GM21390 (cell line): ENCODE results near the gene MARCHF5.
A peak's percentile ranks its signal among the peaks of the same experiment; 100 is the strongest.

Experiments used
- ATAC-seq: cut with Tn5 transposase; IDR thresholded peaks from one replicate; pipeline ENCODE4 v1.9.1; 2021; ENCODE audit not compliant: unreplicated experiment

Gene MARCHF5, protein sequence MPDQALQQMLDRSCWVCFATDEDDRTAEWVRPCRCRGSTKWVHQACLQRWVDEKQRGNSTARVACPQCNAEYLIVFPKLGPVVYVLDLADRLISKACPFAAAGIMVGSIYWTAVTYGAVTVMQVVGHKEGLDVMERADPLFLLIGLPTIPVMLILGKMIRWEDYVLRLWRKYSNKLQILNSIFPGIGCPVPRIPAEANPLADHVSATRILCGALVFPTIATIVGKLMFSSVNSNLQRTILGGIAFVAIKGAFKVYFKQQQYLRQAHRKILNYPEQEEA

GRCh38 chr10:92290837-92291615 lies at the start of gene MARCHF5, which contains the start of gene CPEB3:
Gene MARCHF5 (plus strand): TSS chr10:92291167. CDS start chr10:92291495, 328 bp downstream.
Gene CPEB3 (minus strand): TSS chr10:92291078. CDS start chr10:92240350, 50,728 bp downstream.
- ATAC-seq: peak; percentile 98

- no peak for ATAC-seq
Observed at GRCh38 chr10:92241501-92241900, 49.5 kb upstream of the MARCHF5 start.

DNA sequence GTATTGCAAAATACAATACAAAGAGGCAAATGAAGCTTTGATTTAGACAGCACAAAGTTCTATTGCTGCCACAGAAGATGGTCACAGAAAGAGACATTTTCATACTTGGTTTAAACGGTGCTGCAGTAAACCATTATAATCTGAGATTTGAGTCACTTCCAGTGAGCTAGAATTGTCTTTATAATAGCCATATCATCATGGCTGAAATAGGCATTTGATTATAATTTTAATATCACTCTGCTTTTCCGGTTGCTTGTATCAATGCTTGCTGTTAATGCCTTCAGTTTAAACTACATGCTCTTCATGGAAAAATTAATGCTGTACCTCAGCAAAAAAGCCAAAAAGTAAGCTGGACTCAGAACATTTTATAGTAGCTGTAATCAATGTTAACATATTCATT lies 48.6 kb upstream of the MARCHF5 start:
- no peak for ATAC-seq

DNA sequence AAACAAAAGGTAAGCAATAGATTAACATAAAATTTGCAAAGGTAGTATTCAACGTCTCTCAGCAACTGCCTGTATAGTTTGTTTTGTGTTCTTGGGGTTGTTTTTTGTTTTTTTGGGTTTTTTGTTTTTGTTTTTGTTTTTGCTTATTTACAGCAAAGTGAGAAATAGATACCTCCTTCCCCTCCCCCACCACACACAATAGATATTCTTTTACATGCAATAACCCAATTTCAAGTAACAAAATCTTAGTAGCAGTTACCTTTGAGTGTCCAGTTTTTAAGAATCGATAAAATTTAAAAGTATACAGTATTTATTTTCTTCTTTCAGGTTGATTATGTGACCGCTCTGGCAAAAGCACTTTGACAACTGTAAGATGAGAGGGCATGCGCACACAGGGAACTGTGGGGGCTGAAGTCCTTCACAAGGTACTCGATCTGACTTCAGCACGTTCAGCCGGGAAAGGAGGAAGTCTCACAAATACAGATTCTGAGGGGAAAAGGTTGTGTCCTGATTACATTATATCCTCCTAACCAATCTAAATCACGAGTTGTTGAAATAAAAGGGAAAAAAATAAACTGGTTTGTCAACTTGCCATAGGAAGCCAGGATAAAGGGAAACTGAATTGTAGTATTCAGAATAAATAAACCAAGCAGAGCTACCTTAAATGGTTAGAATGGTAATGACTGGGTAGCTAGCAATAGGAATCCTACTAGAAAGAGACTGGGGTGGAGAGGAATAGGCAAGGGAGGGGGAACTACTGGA lies 47.9 kb upstream of the MARCHF5 start:
- ATAC-seq: no peak

GRCh38 chr10:92244796-92245195 lies 46.2 kb upstream of the MARCHF5 start:
- ATAC-seq: peak; percentile 59

GRCh38 chr10:92248566-92248965 lies 42.4 kb upstream of the MARCHF5 start:
- no peak for ATAC-seq

GRCh38 chr10:92263396-92263795 lies 27.6 kb upstream of the MARCHF5 start:
- no peak for ATAC-seq

GRCh38 chr10:92264249-92264648 lies 26.7 kb upstream of the MARCHF5 start:
- no peak for ATAC-seq

GRCh38 chr10:92265687-92266258 lies 25.2 kb upstream of the MARCHF5 start:
- ATAC-seq: no peak

GRCh38 chr10:92267343-92267742 lies 23.6 kb upstream of the MARCHF5 start:
- no peak for ATAC-seq

DNA sequence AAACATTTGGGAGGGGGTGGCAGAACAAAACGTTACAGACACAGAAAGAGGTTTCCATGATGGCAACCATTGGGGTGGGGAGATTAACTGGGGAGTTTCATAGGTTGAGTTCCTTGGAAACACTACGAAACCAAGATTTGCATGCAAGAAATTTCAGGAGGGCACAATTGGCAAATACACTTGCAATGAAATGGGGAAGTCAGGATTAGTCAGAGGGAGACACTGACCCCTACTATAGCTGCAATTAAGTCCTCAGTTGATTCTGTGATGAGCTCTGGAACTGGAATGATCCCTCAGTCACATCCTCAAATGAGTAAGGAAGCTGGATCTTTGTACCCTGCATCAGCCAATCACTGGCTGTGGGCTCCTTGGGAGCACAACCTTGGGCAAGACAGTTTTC lies 22.2 kb upstream of the MARCHF5 start:
- no peak for ATAC-seq

- no peak for ATAC-seq
Observed at GRCh38 chr10:92274071-92274470, 16.9 kb upstream of the MARCHF5 start.

DNA sequence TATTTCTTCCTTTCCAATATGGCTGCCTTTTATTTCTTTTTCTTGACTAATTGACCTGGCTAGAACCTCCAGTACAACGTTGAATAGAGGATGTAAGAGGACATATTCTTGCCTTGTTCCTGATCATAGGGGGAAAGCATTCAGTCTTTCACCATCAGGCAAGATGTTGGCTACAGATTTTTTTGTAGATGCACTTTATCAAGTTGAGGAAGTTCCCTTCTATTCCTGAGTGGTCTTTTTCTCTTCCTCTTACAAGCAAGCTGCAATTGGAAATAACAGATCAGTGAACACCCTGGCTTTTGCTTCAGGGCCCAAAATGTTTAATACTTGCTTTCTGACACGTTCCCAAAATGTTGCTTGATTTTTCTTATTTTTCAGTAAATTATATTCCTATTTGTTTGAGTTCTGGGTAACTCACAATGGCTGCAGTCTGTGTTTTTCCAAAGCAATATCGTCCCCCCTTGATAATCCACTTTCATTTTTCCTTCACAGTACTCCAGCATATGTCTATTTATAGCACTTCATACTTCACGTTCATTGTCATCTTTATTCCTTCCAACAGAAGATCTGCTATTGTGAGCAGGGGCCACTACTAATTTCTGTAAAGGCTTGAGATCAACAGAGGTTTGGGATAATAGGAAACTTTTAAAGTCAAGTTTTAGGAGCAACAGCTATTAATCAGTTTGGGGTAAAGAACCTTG lies 11.8 kb upstream of the MARCHF5 start:
- ATAC-seq: no peak

- peak; percentile 65 for ATAC-seq
Observed at GRCh38 chr10:92284112-92284704, 6.8 kb upstream of the MARCHF5 start.

- peak; percentile 9 for ATAC-seq
Observed at GRCh38 chr10:92290076-92290836, 711 bp upstream of the MARCHF5 start.

DNA sequence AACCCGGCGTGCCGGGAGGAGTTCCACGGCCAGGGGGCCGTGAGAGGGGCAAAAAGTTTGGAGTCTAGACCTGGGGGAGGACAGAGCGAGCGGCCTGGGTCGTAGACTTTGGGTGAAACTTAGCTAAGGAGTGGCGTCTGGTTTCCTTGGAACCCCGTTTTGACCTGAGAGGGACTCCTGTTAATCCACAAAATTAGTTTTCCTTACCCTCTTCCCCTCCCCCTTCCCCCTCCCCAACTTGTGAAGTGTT lies 574 bp downstream of the MARCHF5 start:
- ATAC-seq: no peak

DNA sequence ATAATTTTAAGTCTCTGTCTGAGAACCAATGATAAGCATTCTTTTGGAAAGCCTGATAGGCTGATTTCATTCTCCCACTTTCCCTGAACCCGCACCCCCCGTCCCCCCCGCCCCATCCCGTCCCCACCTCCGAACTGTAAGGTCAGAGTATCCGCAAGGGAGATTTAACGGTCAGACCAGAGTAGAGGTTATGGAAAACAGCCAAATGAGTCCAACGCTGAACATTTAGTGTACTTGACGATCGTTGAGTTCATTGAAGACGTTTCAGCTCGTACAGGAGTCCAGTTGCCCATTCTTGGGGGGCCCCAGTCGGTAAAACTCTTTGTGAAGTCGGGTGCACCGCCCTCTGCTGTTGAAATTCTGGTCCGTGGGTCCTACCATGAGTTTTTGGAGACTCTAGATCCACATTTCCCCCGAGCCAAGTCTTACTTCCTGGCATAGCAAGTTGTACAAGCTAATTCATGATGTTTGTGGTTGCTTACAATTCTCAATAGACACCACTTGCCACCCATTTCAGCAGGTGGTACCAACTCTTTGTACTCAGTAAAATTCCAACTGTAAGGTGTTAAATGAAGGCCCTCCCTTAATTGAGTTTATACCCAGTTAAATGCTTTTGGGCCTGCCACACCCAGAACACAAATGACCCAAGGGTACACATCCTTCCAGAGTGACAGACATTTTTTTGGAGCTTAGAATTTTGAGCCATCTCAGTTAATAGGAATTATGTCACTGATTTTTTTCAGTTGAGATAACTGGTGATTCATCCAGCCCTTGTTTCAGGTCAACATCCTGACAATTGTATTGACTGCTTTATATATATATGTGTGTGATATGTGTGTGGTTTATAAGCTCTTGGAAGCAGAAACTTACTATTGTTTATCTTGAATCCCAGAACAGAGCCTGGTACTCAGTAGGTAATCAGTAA lies 1.2 kb downstream of the MARCHF5 start:
- ATAC-seq: no peak

DNA sequence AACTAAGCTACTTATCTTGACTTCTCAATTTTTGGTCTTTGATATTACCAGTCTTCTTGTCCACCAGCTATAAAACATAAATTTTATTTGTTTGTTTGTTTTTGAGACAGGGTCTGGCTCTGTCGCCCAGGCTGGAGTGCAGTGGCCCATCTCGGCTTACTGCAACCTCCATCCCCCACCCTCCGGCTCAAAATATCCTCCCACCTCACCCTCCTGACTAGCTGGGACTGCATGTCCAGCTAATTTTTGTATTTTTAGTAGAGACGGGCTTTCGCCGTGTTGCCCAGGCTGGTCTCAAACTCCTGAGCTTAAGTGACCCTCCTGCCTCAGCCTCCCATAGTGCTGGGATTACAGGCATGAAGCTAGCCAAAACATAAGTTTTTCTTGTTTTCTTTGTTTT lies 7.5 kb downstream of the MARCHF5 start:
- ATAC-seq: no peak

GRCh38 chr10:92303096-92303495 lies 12.1 kb downstream of the MARCHF5 start:
- no peak for ATAC-seq
